ENCODE data around the gene HOXA13. TPM values are rescaled to one million over a fixed set of nuclear protein-coding genes. Genes with fewer than 3 reads are reported as not detected.

Gene HOXA13
- total RNA-seq, 1 donor from 2014 or later = not detected

DNA sequence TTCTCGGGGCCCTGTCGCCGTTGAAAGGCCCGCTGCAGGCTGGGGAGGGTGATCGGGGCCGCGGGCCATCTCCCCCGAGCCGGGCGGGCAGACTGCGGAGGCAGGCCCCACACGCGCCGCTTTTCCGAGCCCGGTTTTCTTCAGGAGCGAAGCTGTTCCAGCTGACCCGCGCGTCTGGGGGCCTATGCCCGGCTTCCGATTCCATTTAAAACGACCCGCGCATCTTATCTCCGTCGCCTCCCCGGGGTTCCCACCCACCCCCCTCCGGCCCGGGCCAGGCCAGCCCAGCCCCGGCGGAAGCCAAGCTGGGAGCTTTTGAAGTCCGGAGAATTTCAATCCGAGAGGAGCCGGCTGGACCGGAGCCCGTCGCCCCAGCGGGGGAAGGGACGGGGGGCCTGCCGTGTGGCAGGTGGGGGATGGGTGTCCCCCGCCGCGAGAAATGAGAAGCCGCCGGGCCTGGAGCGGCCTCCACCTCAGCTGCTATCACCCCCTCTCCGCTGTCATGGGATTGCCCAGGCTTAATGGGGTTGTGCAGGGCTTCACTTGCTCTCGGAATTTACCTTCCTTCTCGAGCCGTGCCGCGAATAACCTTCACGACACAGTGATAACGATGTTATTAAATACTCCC, 39.6 kb upstream of the HOXA13 start:
- ATAC-seq (ENCODE audit: poor library complexity) = no peak

DNA sequence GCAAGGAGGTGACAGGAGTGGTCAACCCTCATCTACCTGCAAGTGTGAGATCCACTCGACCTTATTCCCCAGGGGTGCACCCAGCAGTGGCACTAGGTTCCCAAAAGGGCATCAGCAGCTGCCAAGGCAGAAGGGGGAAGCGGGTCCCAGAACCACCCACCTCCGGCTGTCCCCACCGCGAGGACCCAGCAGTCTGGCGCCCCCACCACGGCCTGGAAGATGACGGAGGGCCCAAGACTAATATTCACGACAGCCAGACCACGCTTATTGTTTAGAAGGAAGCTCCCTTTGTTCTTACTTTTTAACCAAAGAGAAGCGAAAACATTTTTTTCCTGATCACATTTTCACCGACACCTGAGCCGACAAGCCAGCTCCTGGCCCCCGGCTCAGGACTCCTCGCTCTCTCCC, 39.1 kb upstream of the HOXA13 start:
- DNase-seq (no peak), ATAC-seq (ENCODE audit: poor library complexity) (no peak)
- intact Hi-C loops (cut with DNase I) = no loop called here

More for the DNA sequence above, 39.6 kb upstream of the HOXA13 start:
- DNase-seq = no peak
- intact Hi-C loops (cut with DNase I) = no loop called here

DNA sequence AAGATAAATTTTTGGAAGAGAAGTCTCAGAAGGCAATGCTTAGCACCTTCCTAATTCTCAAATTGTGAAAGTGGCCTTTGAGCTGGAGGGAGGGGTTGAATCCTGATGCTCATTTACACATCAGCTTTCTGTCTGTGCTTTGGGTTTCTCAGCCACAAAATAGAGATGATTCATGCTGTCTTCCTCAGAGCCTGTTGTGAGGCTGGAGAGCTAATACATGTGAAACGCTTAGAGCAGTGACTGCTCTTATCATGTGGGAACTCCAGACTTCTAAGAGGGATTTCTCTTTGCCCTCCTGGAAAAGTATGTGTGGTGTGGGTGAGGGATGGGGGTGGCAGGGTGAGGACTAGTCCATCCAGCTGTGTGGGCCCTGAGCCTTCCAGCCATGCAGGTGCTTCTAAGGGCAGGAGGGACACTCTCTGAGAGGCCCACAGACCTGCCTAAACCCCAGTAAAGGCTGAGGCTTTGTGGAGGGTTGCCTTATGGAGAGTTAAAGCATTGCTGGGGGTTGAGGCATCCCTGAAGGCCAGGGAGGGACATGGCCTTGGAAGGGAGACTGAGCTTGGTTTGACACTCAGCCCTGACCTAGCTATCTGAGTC, 37.9 kb upstream of the HOXA13 start:
- ATAC-seq (ENCODE audit: poor library complexity) = no peak
- no peak for DNase-seq
- intact Hi-C loops (cut with DNase I) = no loop called here

DNA sequence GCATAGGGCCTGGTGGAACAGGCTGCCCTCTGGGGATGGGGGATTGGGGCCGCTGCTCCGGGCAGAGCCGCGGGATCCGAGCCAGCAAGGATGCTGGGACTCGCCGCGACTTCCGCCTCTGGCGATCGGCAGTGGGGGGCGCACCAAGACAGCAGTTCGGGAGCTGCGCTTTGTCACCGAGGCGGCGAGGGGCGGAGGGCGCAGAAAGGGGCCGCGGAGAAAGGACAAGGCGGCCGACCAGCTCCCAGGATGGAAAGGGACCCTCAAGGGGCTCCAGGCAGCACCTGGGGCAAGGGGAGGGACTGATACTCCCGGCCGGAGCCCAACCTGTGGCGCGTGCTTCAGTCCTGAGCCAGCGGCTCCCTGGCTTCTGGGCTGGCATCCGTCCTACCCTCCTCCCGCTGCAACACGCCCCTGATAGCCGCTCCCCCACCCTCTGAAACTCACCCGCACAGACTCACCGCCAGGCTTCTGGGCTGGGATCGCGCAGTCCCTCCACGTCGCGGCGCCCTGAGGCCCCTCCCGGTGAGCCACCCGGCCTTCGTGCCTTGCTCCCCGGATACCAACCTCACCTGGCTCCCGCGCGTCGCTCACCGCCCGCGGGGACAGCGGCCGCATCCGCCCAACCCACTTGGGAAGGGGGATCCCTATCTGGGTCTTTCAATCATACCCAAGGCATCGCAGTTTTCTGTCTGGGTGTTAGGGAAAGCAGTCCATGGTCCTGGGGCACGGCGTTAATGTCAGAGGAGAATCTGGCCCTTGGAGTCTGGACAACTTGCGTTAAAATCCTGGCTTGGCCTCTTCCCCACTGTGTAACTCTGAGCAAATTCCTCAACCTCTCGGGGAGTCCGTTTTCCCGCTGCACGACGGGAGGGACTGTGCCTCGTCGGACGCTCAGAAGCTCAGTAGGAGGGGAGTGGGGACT, 35.8 kb upstream of the HOXA13 start:
- DNase-seq = peak; percentile 71
- peak; percentile 75 for ATAC-seq (ENCODE audit: poor library complexity)
- intact Hi-C loops (cut with DNase I) = no loop called here

DNA sequence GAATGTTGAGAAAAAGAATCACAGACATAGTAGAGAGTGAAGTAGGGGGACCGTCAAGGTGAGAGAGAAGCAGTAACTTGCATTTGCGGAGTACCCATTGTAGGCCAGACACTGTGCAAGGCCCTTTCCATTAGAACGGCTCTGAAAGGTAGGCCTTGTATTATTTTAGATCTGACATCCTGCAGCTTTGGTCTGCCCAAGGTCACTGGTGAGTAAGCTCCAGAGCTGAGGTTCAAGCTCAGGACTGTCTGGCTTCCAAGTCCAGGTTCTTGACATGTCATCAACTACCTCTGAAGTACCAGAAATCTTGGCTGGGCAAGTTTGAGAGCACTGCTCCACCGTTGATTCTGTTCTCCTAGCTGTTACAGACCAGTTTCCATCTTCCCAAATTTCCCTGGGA, 29.6 kb upstream of the HOXA13 start:
- ATAC-seq (ENCODE audit: poor library complexity) (no peak), DNase-seq (no peak)
- intact Hi-C loops (cut with DNase I) = no loop called here

DNA sequence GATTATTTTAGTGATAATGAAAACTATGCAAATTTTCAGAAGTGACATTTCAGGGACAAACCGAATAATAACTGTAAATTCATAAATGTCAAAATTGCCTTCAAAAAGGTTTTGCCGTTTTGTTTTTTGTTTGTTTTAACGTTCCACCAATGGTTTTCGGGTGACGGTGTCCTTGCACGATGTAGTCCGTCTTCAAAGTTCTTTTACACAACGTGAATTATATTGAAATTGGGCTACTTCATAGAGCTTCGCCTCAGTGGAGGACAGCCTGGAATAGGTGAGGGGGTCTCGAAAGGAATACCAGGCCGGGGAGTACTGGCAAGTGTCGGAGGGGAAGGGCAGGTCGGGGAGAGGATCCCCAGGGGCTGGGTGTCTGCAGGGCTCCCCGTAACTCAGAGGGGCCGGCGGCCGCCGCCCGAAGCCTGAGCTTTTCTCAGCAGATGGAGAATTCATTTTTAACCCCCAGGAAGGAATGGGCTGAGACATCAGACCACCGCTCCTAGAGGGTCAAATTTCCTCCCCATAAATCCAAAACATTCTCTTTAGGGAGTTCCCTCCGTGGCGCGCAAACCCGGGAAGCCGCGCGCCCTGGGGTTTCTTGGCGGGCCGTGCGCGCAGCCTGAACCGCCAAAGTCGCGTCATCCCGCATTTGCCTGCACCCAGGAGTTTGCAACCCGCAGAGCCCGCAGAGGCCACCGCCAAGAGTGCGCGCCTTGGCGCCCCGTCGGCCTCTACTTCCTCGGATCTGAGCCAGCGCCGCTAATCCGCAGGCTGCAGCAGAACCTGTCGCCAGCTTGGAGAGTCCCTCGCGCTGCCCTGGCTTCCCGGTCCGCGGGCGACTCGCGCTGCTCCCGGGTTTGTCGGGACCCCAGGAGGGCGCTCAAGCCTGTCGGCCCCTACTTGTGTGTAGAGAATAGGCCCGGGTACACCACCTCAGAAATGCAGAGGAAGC, 25.4 kb upstream of the HOXA13 start:
- no peak for DNase-seq
- intact Hi-C loops (cut with DNase I) = no loop called here
- no peak for ATAC-seq (ENCODE audit: poor library complexity)

DNA sequence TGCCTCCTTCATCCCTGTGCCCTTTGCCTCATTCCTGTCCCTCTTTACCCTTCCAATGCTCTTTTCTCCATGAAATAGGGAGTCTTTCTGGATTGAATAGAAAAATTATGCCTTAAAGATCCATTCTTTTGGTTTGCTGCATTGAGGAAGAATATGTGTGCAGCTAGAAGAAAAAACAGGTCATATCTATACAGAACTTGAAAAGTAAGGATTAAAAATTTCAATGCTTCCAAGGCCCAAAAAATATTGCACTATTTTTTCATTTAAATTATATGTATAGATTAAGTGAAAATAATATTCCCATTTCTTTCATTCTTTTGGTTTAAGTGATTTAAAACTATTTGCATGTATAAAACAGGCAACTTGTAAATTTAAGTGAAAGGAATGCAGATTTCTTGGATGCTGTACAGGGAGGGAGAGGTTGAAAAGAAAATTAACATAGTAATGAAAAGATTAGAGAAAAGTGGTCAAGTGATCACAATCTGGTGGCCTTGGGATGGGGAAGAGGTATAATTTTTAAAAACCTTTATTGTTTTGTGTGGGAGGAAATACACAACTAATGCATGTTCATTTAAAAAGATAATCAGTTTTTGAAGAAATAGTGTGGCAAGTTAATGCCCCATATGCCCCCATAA, 24.2 kb upstream of the HOXA13 start:
- DNase-seq (no peak), ATAC-seq (ENCODE audit: poor library complexity) (no peak)
- intact Hi-C loops (cut with DNase I) = no loop called here

DNA sequence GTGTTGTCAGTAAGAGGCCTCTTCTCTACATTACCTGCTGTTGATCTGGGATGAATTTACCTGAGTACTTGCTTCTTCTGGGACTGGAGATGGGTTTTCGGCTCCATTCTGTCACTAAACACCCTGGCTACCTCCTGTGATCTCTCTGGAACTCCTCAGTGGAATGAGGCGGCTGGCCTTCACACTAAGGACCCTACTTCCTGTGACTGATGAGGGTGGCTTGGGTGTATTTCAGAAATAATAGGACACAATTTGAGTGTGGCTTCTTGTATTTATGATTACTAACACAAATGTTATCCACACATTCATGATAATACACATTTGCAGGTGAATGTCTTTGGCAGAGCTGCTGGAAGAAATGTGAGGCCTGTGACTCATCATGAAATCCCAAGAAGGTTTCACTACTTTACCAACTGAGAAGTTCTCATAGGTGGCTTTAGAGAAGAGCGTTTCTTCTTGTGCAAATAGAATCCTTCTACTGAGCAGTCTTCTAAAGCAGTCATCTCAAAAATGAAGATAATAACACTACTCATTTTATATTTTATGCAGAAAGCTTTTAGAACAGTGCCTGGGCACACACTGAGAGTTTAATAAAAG, 21.4 kb upstream of the HOXA13 start:
- intact Hi-C loops (cut with DNase I) = no loop called here
- no peak for DNase-seq
- ATAC-seq (ENCODE audit: poor library complexity) = no peak

DNA sequence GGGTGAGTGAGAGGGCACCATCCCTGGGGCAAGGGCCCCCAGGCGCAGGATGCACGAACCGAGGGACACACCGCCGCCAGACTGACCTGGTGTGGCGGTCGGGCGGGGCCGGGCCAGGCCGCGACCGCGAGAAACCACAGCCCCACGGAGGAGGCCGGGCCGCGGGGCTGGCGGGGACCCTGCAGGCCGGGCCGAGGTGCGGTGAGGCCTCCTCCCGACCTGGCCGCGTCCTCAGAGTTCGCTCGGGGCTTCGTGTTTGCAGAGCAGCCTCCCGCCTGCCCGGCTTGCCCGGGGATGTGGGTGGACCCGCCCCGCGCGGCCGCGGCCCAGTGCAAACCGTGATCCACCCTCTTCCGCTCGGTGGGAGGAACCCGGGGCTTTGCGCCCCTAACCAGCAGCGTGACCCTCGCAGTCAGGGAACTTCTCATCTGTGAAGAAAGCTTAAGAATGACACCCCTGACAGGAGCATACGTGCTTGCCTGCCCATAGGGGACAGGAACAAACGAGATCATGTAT, 20.6 kb upstream of the HOXA13 start:
- intact Hi-C loops (cut with DNase I) = no loop called here
- DNase-seq (no peak), ATAC-seq (ENCODE audit: poor library complexity) (no peak)

DNA sequence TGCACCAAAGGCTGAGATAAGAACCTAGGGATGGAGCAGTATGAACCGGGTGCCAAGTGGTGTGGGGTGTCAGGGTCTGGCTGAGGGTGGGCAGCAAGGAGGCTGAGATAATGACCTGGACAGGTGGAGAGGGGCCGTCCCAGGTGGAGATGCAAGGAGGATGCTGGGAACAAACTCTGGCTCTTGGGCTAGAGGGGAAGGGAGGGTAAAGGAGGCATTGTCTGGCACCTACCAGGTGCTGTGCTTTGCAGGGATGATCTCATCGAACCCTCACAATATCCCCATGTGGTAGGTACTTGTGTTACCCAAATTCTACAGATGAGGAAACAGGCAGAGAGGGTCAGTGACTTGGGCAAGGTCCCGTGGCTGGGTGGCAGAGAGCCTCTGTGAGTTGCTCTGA, 19.9 kb upstream of the HOXA13 start:
- no peak for DNase-seq
- no peak for ATAC-seq (ENCODE audit: poor library complexity)
- intact Hi-C loops (cut with DNase I) = no loop called here

DNA sequence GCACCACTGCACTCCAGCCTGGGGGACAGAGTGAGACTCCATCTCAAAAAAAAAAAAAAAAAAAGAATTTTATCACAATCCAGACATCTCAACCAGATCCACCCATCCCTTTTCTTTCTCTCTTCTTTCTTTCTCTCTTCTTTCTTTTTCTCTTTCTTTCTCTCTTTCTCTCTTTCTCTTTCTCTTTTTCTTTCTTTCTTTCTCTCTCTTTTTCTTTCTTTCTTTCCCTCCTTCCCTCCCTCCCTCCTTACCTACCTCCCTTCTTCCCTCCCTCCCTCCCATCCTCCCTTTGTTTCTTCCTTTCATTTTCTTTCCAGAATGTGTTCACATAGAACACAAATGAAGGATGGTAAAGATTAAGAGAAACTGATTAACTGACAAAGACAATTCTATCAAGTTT, 18.1 kb upstream of the HOXA13 start:
- intact Hi-C loops (cut with DNase I) = no loop called here
- no peak for ATAC-seq (ENCODE audit: poor library complexity)
- no peak for DNase-seq

DNA sequence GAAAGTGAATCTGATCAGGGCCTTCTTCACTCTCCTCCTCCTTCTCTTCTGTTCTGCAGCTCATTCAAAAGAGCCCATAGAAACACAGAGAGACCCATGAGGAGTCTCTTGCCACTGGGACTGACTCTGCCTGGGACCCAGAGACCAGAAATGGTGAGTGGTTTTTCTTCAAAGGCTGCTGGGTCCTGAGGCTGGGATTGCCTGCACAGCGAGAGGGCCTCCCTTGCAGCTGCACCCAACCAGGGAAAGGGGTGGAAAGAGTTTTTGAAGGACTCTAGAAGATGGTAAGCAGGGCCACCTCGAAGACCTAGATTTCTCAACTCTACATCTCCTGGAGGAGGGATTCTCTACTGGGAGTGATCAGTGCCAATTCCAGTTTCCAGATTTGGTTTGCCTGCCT, 15.5 kb upstream of the HOXA13 start:
- ATAC-seq (ENCODE audit: poor library complexity) (no peak), DNase-seq (no peak)
- intact Hi-C loops (cut with DNase I) = no loop called here

DNA sequence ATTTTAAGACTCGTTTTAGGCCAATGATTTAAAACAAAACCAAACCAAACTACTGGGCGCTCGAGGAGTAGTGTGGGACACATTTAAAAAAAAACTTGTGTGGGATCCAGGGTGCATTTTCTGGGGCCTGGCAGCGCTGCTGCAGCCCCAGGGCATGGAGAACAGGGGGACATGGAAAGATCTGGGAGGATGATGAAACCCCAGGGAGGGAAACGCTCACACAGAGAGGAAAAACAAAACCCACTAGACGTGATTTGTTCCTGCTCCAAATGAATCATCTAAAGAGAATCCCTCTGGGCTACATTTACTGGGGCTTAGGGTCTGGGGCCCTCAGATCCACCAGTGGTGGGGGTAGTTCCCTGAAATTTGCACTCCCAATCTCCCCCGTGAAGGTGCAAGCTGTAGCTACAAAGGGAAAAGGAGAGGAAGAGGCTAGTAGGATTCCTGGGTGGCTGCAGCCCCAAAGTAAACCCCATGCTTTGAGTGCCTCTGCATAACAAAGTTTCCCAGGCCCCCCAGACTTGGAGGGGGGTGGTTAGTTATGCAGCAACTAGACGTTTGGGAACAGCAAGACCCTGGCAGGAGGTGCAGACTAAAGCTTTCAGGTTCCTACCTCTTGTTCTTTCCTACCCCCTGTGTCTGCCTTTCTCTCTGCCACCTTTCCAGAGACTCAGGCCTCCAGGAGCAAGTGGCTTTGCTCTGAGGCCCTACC, 14.5 kb upstream of the HOXA13 start:
- DNase-seq (no peak), ATAC-seq (ENCODE audit: poor library complexity) (no peak)
- intact Hi-C loops (cut with DNase I) = no loop called here

DNA sequence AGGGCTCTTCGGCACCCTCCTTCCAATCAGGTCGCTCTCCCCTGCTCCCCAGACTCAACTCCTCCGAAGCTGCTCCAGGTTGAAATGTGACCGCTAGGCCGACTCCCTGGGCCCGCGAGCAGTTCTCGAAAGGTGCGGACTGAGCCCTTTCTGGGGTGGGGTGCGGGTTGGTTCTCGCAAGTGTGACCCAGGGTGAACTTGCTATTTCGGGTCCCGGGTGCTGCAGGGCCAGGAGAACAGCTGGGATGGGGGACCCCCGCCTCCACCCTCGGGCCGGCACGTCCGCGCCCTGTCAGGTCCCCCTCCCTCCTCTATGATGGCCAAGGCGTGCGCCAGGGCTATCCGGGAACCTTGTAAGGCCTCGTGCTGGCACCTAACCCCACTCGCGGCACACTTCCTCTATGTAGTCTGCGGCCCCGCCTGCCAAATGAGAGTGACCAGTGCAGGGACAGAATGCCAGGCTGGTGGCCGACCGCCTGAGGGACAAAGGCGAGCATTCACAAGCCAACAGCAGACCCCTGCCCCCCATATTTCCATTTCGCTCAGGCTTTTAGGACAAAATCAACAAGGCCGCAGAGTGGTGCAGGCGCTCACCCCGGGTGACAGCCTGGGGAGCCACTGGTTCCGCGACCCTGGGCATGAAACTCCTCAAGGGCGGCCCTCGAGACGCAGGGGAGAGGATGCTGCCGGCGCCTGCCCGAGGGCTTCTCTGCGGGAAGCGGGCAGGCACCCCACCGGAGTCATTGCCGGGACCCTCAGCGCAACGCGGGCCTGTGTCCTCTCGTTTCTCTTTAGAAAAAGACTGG, 13.7 kb upstream of the HOXA13 start:
- ATAC-seq (ENCODE audit: poor library complexity) (no peak), DNase-seq (no peak)
- intact Hi-C loops (cut with DNase I) = no loop called here

DNA sequence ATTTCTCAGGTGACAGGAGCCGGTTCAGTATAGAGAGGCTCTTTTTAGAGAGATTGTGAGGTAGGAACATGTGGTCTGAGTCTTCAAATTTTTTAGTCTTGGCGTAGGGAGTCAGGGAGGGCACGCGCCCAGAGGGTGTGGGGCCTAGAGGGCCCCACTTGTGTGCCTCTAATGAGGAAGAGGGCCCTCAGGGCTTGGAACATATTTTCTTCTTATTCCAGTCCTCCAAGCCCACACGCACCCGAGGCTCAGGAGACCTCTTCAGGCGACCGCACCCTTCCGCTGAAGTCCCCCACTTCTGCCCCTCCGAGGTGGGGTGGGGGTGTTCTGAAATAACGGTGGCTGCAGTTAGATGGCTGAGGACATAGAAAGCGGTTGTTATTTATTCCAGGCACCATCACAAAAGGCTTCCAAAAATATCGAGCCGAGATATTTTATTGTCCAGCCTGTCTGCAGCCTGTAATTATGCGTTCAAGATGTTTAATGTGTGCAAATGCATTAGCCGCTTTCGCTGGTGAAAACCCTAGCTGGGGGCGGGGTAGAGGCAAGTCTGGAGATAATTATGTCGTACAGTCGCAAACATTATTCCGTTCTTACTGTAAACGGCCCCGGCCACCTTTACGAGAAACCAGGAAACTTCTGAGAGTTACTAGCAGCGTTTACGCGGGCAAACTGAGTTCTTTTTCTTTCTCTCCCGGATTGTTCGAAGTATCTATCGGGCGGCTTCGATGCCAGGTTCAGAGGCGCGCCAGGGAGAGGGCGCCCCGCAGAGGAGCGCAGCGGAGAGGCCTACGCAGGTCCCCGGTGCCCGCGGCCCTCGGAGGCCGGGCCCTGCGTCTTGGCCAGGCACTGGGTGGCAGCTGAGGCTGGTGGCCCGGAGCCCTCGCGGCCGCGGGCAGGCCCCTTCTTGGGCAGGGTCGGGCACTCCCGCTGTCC, 12.9 kb upstream of the HOXA13 start:
- intact Hi-C loops (cut with DNase I) = no loop called here
- ATAC-seq (ENCODE audit: poor library complexity) (no peak), DNase-seq (no peak)

Data from Right ventricle myocardium superior (tissue), 1 donor.